ENCODE results near the gene KLHL35. TPM values are rescaled to one million over a fixed set of nuclear protein-coding genes. Genes with fewer than 3 reads are reported as not detected.

The KLHL35 gene
- total and polyA plus RNA-seq, 2 experiments from 2014 or later: 0.63 to 1.7 TPM

DNA sequence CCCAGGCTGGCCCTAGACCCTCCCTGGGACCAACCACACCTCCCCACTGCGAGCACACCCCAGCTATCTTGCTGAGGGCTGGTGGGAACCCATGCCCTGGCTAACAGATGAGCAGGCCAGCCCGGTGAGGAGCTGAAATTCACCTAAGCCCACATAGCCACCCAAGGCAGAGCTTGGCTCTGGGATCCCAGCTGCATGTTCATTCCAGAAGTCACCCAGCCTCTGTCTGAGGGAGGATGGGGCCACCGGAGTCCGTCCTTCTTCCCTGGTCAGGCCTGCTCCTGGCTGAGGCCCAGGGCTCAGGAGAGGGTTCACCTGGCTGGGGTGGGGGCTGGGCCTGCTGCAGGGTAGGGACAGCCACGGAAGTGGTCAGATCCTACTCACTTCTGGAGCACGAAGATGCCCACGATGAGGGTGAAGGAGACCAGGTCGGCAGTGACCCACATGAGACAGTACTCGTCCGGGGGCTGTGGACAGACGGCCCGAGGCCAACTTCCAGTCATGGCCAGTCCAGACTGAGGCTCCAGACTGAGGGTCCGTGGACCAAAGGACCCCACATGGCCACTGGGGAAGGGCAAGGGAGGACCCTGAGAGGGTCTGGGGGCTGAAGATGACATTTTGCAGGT lies 6.6 kb upstream of the KLHL35 start:
- no peaks in the 10 kb centered on the region for H3K9me3 ChIP-seq (ENCODE audit: low read depth)
- H3K27ac ChIP-seq: no peak overlapping the region
- no peak overlapping the region for H3K4me2 ChIP-seq
- no peak overlapping the region for H3K4me3 ChIP-seq
- H2AFZ ChIP-seq: no peak overlapping the region
- 83% methylated on average over 12 of the region's 13 CpGs for WGBS (ENCODE audit: low lambda C conversion rate, missing lambda C conversion rate)
- H3K36me3 ChIP-seq (replicated peaks; ENCODE audit: insufficient read depth, low read depth): no peaks in the 10 kb centered on the region
- no peaks in the 10 kb centered on the region for H3K9me2 ChIP-seq (replicated peaks; ENCODE audit: insufficient read depth)
- H3K4me1 ChIP-seq (ENCODE audit: insufficient read depth): no peaks in the 10 kb centered on the region
- H3K79me2 ChIP-seq: no peaks in the 10 kb centered on the region
- no peak for DNase-seq (ENCODE audit: low spot score)
- no peak for TF ChIP-seq EZH2 (IDR thresholded peaks at IDR 0.05; ENCODE audit: borderline replicate concordance)
- TF ChIP-seq, protein P1, sequence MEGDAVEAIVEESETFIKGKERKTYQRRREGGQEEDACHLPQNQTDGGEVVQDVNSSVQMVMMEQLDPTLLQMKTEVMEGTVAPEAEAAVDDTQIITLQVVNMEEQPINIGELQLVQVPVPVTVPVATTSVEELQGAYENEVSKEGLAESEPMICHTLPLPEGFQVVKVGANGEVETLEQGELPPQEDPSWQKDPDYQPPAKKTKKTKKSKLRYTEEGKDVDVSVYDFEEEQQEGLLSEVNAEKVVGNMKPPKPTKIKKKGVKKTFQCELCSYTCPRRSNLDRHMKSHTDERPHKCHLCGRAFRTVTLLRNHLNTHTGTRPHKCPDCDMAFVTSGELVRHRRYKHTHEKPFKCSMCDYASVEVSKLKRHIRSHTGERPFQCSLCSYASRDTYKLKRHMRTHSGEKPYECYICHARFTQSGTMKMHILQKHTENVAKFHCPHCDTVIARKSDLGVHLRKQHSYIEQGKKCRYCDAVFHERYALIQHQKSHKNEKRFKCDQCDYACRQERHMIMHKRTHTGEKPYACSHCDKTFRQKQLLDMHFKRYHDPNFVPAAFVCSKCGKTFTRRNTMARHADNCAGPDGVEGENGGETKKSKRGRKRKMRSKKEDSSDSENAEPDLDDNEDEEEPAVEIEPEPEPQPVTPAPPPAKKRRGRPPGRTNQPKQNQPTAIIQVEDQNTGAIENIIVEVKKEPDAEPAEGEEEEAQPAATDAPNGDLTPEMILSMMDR (IDR thresholded peaks at IDR 0.05; ENCODE audit: poor library complexity): no peak
- TF ChIP-seq EZH2phosphoT487 (IDR thresholded peaks at IDR 0.05; ENCODE audit: low read depth, severe bottlenecking, unreplicated experiment): no peak
- H3K27me3 ChIP-seq: no peaks in the 10 kb centered on the region
- no peaks in the 10 kb centered on the region for H4K20me1 ChIP-seq (ENCODE audit: insufficient read depth, poor library complexity, severe bottlenecking)

DNA sequence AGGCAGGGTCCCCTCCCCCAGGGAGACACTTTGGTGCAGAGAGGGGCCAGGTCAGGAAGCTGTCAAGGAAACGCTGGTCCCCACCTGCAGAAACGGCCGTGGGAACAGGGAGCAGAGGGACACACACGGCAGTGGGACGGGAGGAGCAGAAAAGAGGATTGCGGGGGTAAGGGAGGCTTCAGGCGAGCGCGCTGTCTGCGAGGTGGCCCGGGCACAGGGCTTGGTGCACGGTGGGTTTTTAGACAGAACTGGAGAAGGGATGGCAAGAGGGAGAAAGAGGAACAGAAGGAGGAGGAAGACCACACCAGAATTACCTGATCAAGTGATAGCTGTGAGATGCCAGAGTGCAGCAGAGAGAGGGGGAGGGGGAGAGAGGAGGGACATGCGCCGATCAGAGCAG lies 6.0 kb upstream of the KLHL35 start:
- Histone ChIP-seq H3K27me3 (no peaks in the 10 kb centered on the region), H3K4me3 (no peak overlapping the region), H3K79me2 (no peaks in the 10 kb centered on the region), H2AFZ (no peak overlapping the region), H3K4me1 (ENCODE audit: insufficient read depth) (no peaks in the 10 kb centered on the region), H3K27ac (no peak overlapping the region), H3K4me2 (no peak overlapping the region), H4K20me1 (ENCODE audit: insufficient read depth, poor library complexity, severe bottlenecking) (no peaks in the 10 kb centered on the region), H3K9me2 (replicated peaks; ENCODE audit: insufficient read depth) (no peaks in the 10 kb centered on the region), H3K36me3 (replicated peaks; ENCODE audit: insufficient read depth, low read depth) (no peaks in the 10 kb centered on the region), H3K9me3 (ENCODE audit: low read depth) (no peaks in the 10 kb centered on the region)
- 74% methylated on average over 13 of the region's 14 CpGs for WGBS (ENCODE audit: low lambda C conversion rate, missing lambda C conversion rate)
- no peak for DNase-seq (ENCODE audit: low spot score)
- TF ChIP-seq, protein P1 (IDR thresholded peaks at IDR 0.05; ENCODE audit: poor library complexity): no peak
- TF ChIP-seq EZH2 (IDR thresholded peaks at IDR 0.05; ENCODE audit: borderline replicate concordance): no peak
- TF ChIP-seq EZH2phosphoT487 (IDR thresholded peaks at IDR 0.05; ENCODE audit: low read depth, severe bottlenecking, unreplicated experiment): no peak

DNA sequence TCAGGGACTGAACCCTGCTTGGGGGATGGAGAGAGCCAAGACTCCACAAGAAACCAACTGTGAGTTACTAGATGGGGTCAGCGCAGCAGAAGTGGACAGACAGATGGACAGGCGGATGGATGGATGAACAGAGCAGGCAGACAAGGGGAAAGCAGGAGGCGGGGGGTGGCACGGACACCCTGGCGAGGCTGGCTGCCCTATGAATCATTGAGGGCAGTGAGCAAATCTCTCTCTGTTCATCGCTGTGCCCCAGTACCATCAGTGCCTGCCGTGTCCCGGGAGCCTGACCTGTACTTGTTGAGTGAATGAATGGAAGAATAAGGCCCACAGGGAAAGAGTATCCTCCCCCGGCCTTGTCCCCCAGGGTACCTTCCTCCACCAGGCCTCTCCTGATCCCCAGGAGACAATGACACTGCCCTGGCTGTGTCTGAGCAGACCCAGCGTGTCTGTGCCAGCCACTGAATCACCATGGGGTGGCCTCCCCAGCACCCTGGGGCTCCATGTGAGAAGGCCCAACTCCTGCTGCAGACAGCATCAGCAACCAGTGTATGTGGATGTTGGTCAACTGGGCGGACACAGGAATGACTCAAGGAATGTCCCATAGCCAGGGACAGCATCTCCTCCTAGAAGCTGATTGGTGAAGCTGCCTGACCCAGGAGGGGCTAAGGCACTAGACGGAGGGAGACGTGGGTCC lies 5.1 kb upstream of the KLHL35 start:
- Histone ChIP-seq H3K36me3 (replicated peaks; ENCODE audit: insufficient read depth, low read depth) (no peaks in the 10 kb centered on the region), H3K27ac (no peak overlapping the region), H3K4me1 (ENCODE audit: insufficient read depth) (no peaks in the 10 kb centered on the region), H3K27me3 (peaks cover 8% of the 10 kb centered on the region), H3K4me3 (no peak overlapping the region), H3K9me2 (replicated peaks; ENCODE audit: insufficient read depth) (no peaks in the 10 kb centered on the region), H2AFZ (no peak overlapping the region), H3K4me2 (no peak overlapping the region), H3K79me2 (no peaks in the 10 kb centered on the region), H4K20me1 (ENCODE audit: insufficient read depth, poor library complexity, severe bottlenecking) (no peaks in the 10 kb centered on the region), H3K9me3 (ENCODE audit: low read depth) (no peaks in the 10 kb centered on the region)
- WGBS (ENCODE audit: low lambda C conversion rate, missing lambda C conversion rate): 94% methylated on average over 13 of the region's 13 CpGs
- no peak for DNase-seq (ENCODE audit: low spot score)
- TF ChIP-seq, protein P1 (IDR thresholded peaks at IDR 0.05; ENCODE audit: poor library complexity): no peak
- no peak for TF ChIP-seq EZH2phosphoT487 (IDR thresholded peaks at IDR 0.05; ENCODE audit: low read depth, severe bottlenecking, unreplicated experiment)
